ENCODE measurements around the gene OLFML2A. TPM values are rescaled to one million over a fixed set of nuclear protein-coding genes. Genes with fewer than 3 reads are reported as not detected.

OLFML2A gene
- total and polyA plus RNA-seq, 8 donors, result 0.95 to 8.6 (median 6.1) TPM

DNA sequence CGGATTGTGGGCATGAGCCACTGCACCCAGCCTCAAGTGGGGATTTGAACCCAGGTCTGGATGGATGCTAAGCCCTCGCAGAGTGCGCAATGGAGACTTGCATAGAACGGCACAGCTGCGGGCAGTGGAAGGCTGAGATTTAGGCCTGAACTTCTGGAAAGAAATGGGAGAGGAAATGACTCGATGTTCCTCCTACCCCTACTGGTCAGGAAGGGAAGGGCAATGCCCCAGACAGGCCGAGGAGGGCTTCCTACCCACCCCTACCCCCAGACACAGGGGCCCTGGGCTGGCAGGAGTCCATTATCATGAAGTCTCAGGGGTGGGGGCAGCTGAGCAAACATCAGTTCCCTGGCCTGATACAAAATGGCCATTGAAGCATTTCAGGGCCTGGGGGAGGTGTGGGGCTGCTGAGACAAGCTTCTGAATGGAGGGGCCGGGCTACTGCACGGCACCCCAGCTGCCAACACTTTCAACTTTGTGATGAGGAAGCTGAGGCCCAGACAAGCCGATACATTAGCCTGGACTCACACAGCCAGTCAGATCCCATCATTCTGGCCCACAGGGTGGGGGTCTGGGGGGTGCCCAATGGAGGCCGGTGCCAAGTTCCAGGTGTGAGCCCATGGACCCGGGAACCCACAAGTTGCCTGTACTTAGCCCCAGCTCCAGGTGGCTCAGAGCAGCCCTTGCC, 62.8 kb downstream of the OLFML2A start:
- Histone ChIP-seq H3K9me3 (no peaks in the 10 kb centered on the region), H3K4me1 (peaks cover 15 to 21% (median 15%) of the 10 kb centered on the region in 3 donors), H3K4me3 (no peak overlapping the region), H3K27me3 (no peaks in the 10 kb centered on the region), H3K27ac (no peak overlapping the region), H3K36me3 (no peaks in the 10 kb centered on the region)
- 45 to 53% methylated on average over 12 of the region's 12 CpGs for WGBS, 2 donors
- intact Hi-C loops (cut with DNase I), result no loop called here
- FAIRE-seq (no peak), ATAC-seq (peak; percentile 26 to 47 (median 40)), DNase-seq (no peak)
- TF ChIP-seq, protein P1, sequence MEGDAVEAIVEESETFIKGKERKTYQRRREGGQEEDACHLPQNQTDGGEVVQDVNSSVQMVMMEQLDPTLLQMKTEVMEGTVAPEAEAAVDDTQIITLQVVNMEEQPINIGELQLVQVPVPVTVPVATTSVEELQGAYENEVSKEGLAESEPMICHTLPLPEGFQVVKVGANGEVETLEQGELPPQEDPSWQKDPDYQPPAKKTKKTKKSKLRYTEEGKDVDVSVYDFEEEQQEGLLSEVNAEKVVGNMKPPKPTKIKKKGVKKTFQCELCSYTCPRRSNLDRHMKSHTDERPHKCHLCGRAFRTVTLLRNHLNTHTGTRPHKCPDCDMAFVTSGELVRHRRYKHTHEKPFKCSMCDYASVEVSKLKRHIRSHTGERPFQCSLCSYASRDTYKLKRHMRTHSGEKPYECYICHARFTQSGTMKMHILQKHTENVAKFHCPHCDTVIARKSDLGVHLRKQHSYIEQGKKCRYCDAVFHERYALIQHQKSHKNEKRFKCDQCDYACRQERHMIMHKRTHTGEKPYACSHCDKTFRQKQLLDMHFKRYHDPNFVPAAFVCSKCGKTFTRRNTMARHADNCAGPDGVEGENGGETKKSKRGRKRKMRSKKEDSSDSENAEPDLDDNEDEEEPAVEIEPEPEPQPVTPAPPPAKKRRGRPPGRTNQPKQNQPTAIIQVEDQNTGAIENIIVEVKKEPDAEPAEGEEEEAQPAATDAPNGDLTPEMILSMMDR (IDR thresholded peaks at IDR 0.05), result peak; percentile 19 to 44 (median 24)

DNA sequence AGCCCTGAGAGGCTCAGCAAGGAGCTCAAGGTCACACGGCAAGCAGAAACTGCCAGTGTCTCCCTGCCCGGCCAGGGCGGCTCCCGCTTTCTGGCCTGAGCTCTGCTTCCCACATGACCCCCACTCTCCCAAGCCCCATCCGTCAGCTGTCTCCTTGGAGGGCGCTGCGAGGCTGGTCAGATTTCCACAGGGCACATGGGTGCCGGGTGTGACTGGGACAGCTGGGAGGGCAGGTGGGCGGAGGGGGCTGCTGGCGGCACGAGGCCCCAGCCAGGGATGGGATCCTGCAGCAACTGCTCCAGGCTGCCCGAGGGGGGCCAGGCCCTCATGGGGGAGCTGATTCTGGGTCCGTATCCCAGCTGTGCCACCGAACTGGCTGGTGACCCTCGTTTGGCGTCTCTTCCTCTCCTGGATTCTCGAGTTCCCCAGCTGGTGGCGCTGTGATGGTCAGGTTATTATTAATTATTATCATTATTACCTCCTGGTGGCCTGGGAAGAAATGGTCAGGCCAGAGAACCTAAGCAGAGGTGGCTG, 63.4 kb downstream of the OLFML2A start:
- no peaks in the 10 kb centered on the region for H3K27me3 ChIP-seq
- H3K4me1 ChIP-seq, result peaks cover 8 to 15% (median 9%) of the 10 kb centered on the region in 3 donors
- H3K36me3 ChIP-seq, result no peaks in the 10 kb centered on the region
- DNase-seq (peak in 4 of 6 donors; percentile 39 to 88 (median 62)), FAIRE-seq (no peak), ATAC-seq (peak; percentile 69 to 88 (median 82))
- no peaks in the 10 kb centered on the region for H3K9me3 ChIP-seq
- TF ChIP-seq, protein P1 (IDR thresholded peaks at IDR 0.05), result peak in 2 of 4 donors; percentile 21 to 23
- peak overlapping the region in 1 of 4 donors; percentile 13 for H3K27ac ChIP-seq
- 22 to 33% methylated on average over 18 of the region's 18 CpGs for WGBS, 2 donors
- no peak overlapping the region for H3K4me3 ChIP-seq
- intact Hi-C loops (cut with DNase I), result no loop called here

DNA sequence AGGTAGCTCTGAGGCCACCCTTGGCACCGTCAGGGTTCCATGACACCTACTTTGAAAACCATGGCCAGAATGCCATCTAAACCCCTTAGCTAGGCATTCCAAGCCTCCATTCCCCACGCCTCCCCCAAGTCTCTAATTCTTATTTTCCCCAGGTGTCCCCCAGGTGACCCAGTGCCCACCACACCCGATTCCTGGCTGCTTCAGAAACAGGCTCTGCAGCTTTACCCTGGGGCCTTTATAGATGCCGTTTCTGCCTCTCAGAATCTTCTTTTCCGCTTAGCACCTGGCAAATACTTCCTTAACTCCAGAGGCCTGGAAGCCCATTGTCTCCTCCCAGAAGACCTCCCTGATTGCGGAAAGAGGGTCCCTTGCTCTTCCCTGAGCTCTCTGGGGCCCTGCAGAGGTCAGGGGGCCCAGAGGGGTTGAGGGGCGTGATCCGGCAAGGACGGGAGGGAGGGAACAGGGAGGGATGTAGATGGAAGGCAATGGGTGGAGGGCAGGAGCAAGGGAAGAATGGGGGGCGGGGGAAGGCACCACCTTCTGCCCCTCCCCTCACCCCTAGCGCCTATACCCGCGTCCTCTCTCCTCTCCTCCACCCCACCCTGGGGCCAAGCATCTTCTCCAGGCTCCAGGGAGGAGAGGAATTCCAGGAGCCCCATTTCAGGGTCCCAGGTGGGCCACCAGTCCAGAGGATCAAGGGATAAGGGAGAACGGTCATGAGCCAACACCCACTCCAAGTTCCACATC, 64.3 kb downstream of the OLFML2A start:
- intact Hi-C loops (cut with DNase I), result no loop called here
- H3K4me1 ChIP-seq, result peaks cover under 1 to 9% (median 2%) of the 10 kb centered on the region in 3 donors
- no peak overlapping the region for H3K4me3 ChIP-seq
- H3K27me3 ChIP-seq, result no peaks in the 10 kb centered on the region
- H3K27ac ChIP-seq, result no peak overlapping the region
- DNase-seq (no peak), ATAC-seq (no peak), FAIRE-seq (no peak)
- H3K36me3 ChIP-seq, result no peaks in the 10 kb centered on the region
- TF ChIP-seq, protein P1 (IDR thresholded peaks at IDR 0.05), result no peak
- WGBS, 2 donors, result 87 to 92% methylated on average over 13 to 14 of the region's 14 CpGs
- H3K9me3 ChIP-seq, result no peaks in the 10 kb centered on the region

DNA sequence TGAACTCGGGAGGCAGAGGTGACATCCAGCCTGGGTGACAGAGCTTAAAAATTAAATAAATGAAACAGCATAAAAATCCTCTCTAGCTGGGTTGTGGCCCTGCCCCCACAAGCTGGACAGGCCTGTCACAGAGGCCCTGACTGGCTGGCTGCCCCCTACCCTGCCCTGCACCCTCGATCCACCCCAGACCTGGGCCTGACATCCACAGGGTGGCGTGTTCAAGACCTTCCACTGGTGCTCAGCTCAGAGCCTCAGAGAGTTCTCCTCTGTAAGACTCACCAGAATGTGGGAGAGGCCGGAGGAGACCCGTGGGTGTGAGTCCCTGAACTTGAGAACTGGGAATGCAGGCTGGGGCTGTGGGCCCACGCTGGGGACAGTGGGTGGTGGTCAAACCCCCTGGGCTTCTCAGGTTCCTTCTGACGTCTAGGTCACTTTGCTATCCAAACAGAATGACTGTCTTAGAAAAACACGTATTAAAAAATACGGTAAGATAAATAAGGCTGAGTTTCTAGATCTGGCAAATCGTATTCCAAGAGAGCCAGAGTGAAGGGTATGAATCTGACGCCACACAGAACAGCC, 66.6 kb downstream of the OLFML2A start:
- 80 to 86% methylated on average over 11 of the region's 11 CpGs for WGBS, 2 donors
- Histone ChIP-seq H3K4me1 (peaks cover 0 to 9% (median 2%) of the 10 kb centered on the region in 3 donors), H3K27me3 (no peaks in the 10 kb centered on the region), H3K4me3 (no peak overlapping the region), H3K36me3 (no peaks in the 10 kb centered on the region), H3K9me3 (no peaks in the 10 kb centered on the region), H3K27ac (no peak overlapping the region)
- FAIRE-seq, result no peak
- TF ChIP-seq, protein P1 (IDR thresholded peaks at IDR 0.05), result no peak
- no peak for DNase-seq
- intact Hi-C loops (cut with DNase I), result no loop called here
- no peak for ATAC-seq

All from pancreas (tissue), 10 donors.